ENCODE measurements around the gene TTC23.
"Not testable (repeated sequence)": the region's sequence is repeated elsewhere in the genome, so short reads cannot be mapped to it uniquely, and the experiment has no call there.

Gene TTC23

GRCh38 chr15:99197856-99198255 is 51.5 kb downstream of the TTC23 start:
- DNase-seq (ENCODE audit: low read depth in 2 of 2): no peak

GRCh38 chr15:99192181-99192580 is 57.2 kb downstream of the TTC23 start:
- DNase-seq (ENCODE audit: low read depth in 2 of 2): not testable (repeated sequence)

- no peak for DNase-seq (ENCODE audit: low read depth in 2 of 2)
Measured at GRCh38 chr15:99187936-99188335, 61.4 kb downstream of the TTC23 start.

GRCh38 chr15:99185414-99186130 is 63.8 kb downstream of the TTC23 start:
- DNase-seq (ENCODE audit: low read depth in 2 of 2): no peak

GRCh38 chr15:99182791-99183190 is 66.6 kb downstream of the TTC23 start:
- no peak for DNase-seq (ENCODE audit: low read depth in 2 of 2)

- DNase-seq (ENCODE audit: low read depth in 2 of 2): no peak
Measured at GRCh38 chr15:99181545-99181971, 67.8 kb downstream of the TTC23 start.

- DNase-seq (ENCODE audit: low read depth in 2 of 2): no peak
Measured at GRCh38 chr15:99180964-99181306, 68.4 kb downstream of the TTC23 start.

GRCh38 chr15:99180086-99180963 is 69.1 kb downstream of the TTC23 start:
- DNase-seq (ENCODE audit: low read depth in 2 of 2): no peak

- no peak for DNase-seq (ENCODE audit: low read depth in 2 of 2)
Measured at GRCh38 chr15:99177679-99178078, 71.7 kb downstream of the TTC23 start.

- DNase-seq (ENCODE audit: low read depth in 2 of 2): no peak
Measured at GRCh38 chr15:99176757-99177156, 72.6 kb downstream of the TTC23 start.

GRCh38 chr15:99174567-99175395 is 74.6 kb downstream of the TTC23 start:
- DNase-seq (ENCODE audit: low read depth in 2 of 2): no peak

GRCh38 chr15:99172989-99173388 is 76.4 kb downstream of the TTC23 start:
- no peak for DNase-seq (ENCODE audit: low read depth in 2 of 2)

- no peak for DNase-seq (ENCODE audit: low read depth in 2 of 2)
Measured at GRCh38 chr15:99172171-99172570, 77.2 kb downstream of the TTC23 start.

GRCh38 chr15:99170476-99171065 is 78.8 kb downstream of the TTC23 start:
- DNase-seq (ENCODE audit: low read depth in 2 of 2): no peak

GRCh38 chr15:99169769-99170311 is 79.5 kb downstream of the TTC23 start:
- DNase-seq (ENCODE audit: low read depth in 2 of 2): no peak

- DNase-seq (ENCODE audit: low read depth in 2 of 2): no peak
Measured at GRCh38 chr15:99168601-99169580, 80.5 kb downstream of the TTC23 start.

- DNase-seq (ENCODE audit: low read depth in 2 of 2): no peak
Measured at GRCh38 chr15:99167640-99168039, 81.7 kb downstream of the TTC23 start.

GRCh38 chr15:99167201-99167600 is 82.2 kb downstream of the TTC23 start:
- no peak for DNase-seq (ENCODE audit: low read depth in 2 of 2)

- no peak for DNase-seq (ENCODE audit: low read depth in 2 of 2)
Measured at GRCh38 chr15:99165956-99166689, 83.3 kb downstream of the TTC23 start.
